Keratinocyte (primary cell): ENCODE measurements around the gene ITPKB. TPM values are rescaled to one million over a fixed set of nuclear protein-coding genes. Genes with fewer than 3 reads are reported as not detected.

ENCODE experiments used
- DNase-seq: peaks from one replicate; pipeline ENCODE4 v3.0.0-alpha.2; 2011; ENCODE audit warnings: low read depth, missing footprints, low spot score
- FAIRE-seq: peaks from 2 replicates; lab custom pipeline; 2011; peaks lifted over from hg19 to GRCh38; lab: Jason Lieb, UNC
- H2AFZ ChIP-seq: 2 replicates; pipeline ENCODE4 v1.6.0; 2012; ENCODE audit warnings: low read length, control low read depth, inconsistent platforms; ENCODE audit not compliant: control insufficient read depth
- H3K27ac ChIP-seq: 2 replicates; pipeline ENCODE4 v1.5.1; 2011; ENCODE audit warnings: low read length; ENCODE audit not compliant: control insufficient read depth, insufficient read depth
- H3K27me3 ChIP-seq: 3 replicates; pipeline ENCODE4 v1.6.0; 2011; ENCODE audit warnings: low read length; ENCODE audit not compliant: control insufficient read depth, insufficient read depth; ENCODE audit errors: extremely low read depth
- H3K36me3 ChIP-seq, 2 experiments: 2 replicates in 1 of 2; 3 replicates in 1 of 2; pipeline ENCODE4 v1.5.1; 2011; ENCODE audit warnings: low read length in 2 of 2, mild to moderate bottlenecking in 1 of 2; ENCODE audit not compliant: control insufficient read depth in 2 of 2, insufficient read depth in 2 of 2; ENCODE audit errors: extremely low read depth in 1 of 2
- H3K4me1 ChIP-seq: 3 replicates; pipeline ENCODE4 v1.5.1; 2011; ENCODE audit warnings: low read length; ENCODE audit not compliant: control insufficient read depth, insufficient read depth; ENCODE audit errors: extremely low read depth
- H3K4me2 ChIP-seq: 3 replicates; pipeline ENCODE4 v1.6.0; 2011; ENCODE audit warnings: low read depth, low read length; ENCODE audit not compliant: control insufficient read depth, insufficient read depth; ENCODE audit errors: extremely low read depth
- H3K4me3 ChIP-seq, 3 experiments: fragments of 200-600 bp in 1 of 3; sonication (generic) in 1 of 3; 2 replicates in 2 of 3; 3 replicates in 1 of 3; pipeline ENCODE4 v1.5.1; 2011 to 2016; ENCODE audit warnings: low read length in 3 of 3, mild to moderate bottlenecking in 3 of 3, control low read depth in 2 of 3, inconsistent platforms in 1 of 3, low read depth in 1 of 3, mixed read lengths in 1 of 3, mixed run types in 1 of 3, moderate library complexity in 1 of 3; ENCODE audit not compliant: control insufficient read depth in 2 of 3, insufficient read depth in 2 of 3; ENCODE audit errors: extremely low read depth in 1 of 3
- H3K79me2 ChIP-seq: 2 replicates; pipeline ENCODE4 v1.6.0; 2012; ENCODE audit warnings: low read length; ENCODE audit not compliant: control insufficient read depth, insufficient read depth
- H3K9ac ChIP-seq: 3 replicates; pipeline ENCODE4 v1.6.0; 2011; ENCODE audit warnings: low read length; ENCODE audit not compliant: control insufficient read depth, insufficient read depth; ENCODE audit errors: extremely low read depth
- H3K9me1 ChIP-seq: 3 replicates; pipeline ENCODE4 v1.6.0; 2011; ENCODE audit warnings: low read length; ENCODE audit not compliant: control insufficient read depth, insufficient read depth; ENCODE audit errors: extremely low read depth
- H3K9me3 ChIP-seq: 2 replicates; pipeline ENCODE4 v1.5.1; 2012; ENCODE audit warnings: low read depth, low read length; ENCODE audit not compliant: control insufficient read depth
- H4K20me1 ChIP-seq: 3 replicates; pipeline ENCODE4 v1.6.0; 2011; ENCODE audit warnings: low read length; ENCODE audit not compliant: control insufficient read depth, insufficient read depth; ENCODE audit errors: extremely low read depth
- CTCF ChIP-seq, 3 experiments: IDR thresholded peaks in 1 of 3; conservative IDR thresholded peaks in 1 of 3; optimal IDR thresholded peaks in 1 of 3; 2 replicates in 2 of 3; 3 replicates in 1 of 3; pipeline versions ENCODE3 to v1.5.1; 2011; ENCODE audit warnings: low read length in 3 of 3, mild to moderate bottlenecking in 3 of 3, moderate library complexity in 2 of 3, control low read depth in 1 of 3, inconsistent platforms in 1 of 3; ENCODE audit not compliant: insufficient read depth in 2 of 3; ENCODE audit errors: extremely low read depth in 1 of 3
- EZH2 ChIP-seq: IDR thresholded peaks from one replicate; pipeline ENCODE4 v1.6.1; 2012; ENCODE audit warnings: inconsistent platforms, mild to moderate bottlenecking, low read length, moderate library complexity
- dilution Hi-C: fragments of 300-500 bp; cut with MboI; formaldehyde crosslinking; loops from one replicate; pipeline ENCODE4 v1.7.0; 2020; ENCODE audit warnings: low sequenced_read_pairs; ENCODE audit not compliant: extremely low pct_ligation_motif_present
- polyA plus RNA-seq, 5 experiments: library from polyadenylated mRNA; depleted of rRNA in 3 of 5; stranded (reverse) in 3 of 5; stranded (forward) in 1 of 5; unstranded in 1 of 5; fragments of >200 nt; gene quantifications; 1 replicate in 1 of 5; 2 replicates in 3 of 5; 3 replicates in 1 of 5; pipeline versions ENCODE4 v1.2.1 to v1.2.3, GENCODE V29; 2011 to 2012; ENCODE audit warnings: missing spikeins in 2 of 5, low read depth in 1 of 5, low replicate concordance in 1 of 5

Gene ITPKB
- polyA plus RNA-seq, 1 donor (not counting 4 experiments of a cell fraction or from before 2014, with no cell fraction given), result 3.2 TPM

GRCh38 chr1:226708967-226709396 is 30.1 kb downstream of the ITPKB start:
- Histone ChIP-seq H3K4me3 (no peak overlapping the region), H3K27ac (peak overlapping the region; percentile 57), H3K27me3 (no peaks in the 10 kb centered on the region), H2AFZ (no peak overlapping the region), H3K4me1 (peaks cover 31% of the 10 kb centered on the region), H3K9me1 (peaks cover 3% of the 10 kb centered on the region), H3K4me2 (peak overlapping the region; percentile 38), H3K36me3 (no peaks in the 10 kb centered on the region), H3K79me2 (peaks cover 3% of the 10 kb centered on the region), H4K20me1 (no peaks in the 10 kb centered on the region), H3K9ac (no peak overlapping the region), H3K9me3 (no peaks in the 10 kb centered on the region)
- dilution Hi-C loops, result no loop called here
- no peak for TF ChIP-seq CTCF (optimal IDR thresholded peaks at IDR 0.05 in 1 of 3, IDR thresholded peaks at IDR 0.05 in 1 of 3, conservative IDR thresholded peaks at IDR 0.05 in 1 of 3; ENCODE audit: extremely low read depth in 1 of 3, insufficient read depth in 2 of 3, low read length in 3 of 3)
- TF ChIP-seq EZH2, result no peak
- FAIRE-seq, result no peak
- no peak for DNase-seq

GRCh38 chr1:226708342-226708780 is 30.7 kb downstream of the ITPKB start:
- Histone ChIP-seq H4K20me1 (no peaks in the 10 kb centered on the region), H3K4me3 (no peak overlapping the region), H3K27ac (peak overlapping the region; percentile 57), H3K9ac (no peak overlapping the region), H3K9me3 (no peaks in the 10 kb centered on the region), H3K36me3 (no peaks in the 10 kb centered on the region), H3K27me3 (no peaks in the 10 kb centered on the region), H3K4me1 (peaks cover 31% of the 10 kb centered on the region), H3K79me2 (peaks cover 3% of the 10 kb centered on the region), H3K9me1 (peaks cover 3% of the 10 kb centered on the region), H2AFZ (peak overlapping the region; percentile 36), H3K4me2 (peak overlapping the region; percentile 45)
- DNase-seq (peak; percentile 50), FAIRE-seq (peak; percentile 71)
- TF ChIP-seq EZH2 (no peak), CTCF (optimal IDR thresholded peaks at IDR 0.05 in 1 of 3, IDR thresholded peaks at IDR 0.05 in 1 of 3, conservative IDR thresholded peaks at IDR 0.05 in 1 of 3; ENCODE audit: extremely low read depth in 1 of 3, insufficient read depth in 2 of 3, low read length in 3 of 3) (no peak)
- dilution Hi-C loops, result no loop called here
